G401 (cell line): ENCODE data around the gene KRT3. TPM values are rescaled to one million over a fixed set of nuclear protein-coding genes. Genes with fewer than 3 reads are reported as not detected.
"Not testable (repeated sequence)": the region's sequence is repeated elsewhere in the genome, so short reads cannot be mapped to it uniquely, and the experiment has no call there.

Experiments
- DNase-seq: peaks from one replicate; pipeline ENCODE4 v3.0.0-alpha.2; 2015; ENCODE audit warnings: low spot score
- in situ Hi-C: cut with HindIII; loops from 2 replicates; pipeline ENCODE4 v1.10.0; 2016; ENCODE audit warnings: low sequenced_read_pairs, mixed read lengths
- total RNA-seq: library from RNA; depleted of rRNA; stranded (reverse); fragments of >200 nt; shearing (Covaris generic); gene quantifications from 2 replicates; pipeline ENCODE4 v1.2.3, GENCODE V29; 2014

KRT3 gene
- total RNA-seq, 1 experiment from 2014 or later = not detected

- in situ Hi-C loops = no loop called here
- no peak for DNase-seq
Measured at GRCh38 chr12:52769354-52769753, 26.6 kb downstream of the KRT3 start.

GRCh38 chr12:52768479-52769200 lies 27.3 kb downstream of the KRT3 start:
- in situ Hi-C loops = no loop called here
- no peak for DNase-seq

- in situ Hi-C loops = no loop called here
- no peak for DNase-seq
Measured at GRCh38 chr12:52767427-52767826, 28.5 kb downstream of the KRT3 start.

- in situ Hi-C loops = no loop called here
- DNase-seq = no peak
Measured at GRCh38 chr12:52767020-52767379, 28.9 kb downstream of the KRT3 start.

- in situ Hi-C loops = no loop called here
Measured at GRCh38 chr12:52766351-52767019, 29.4 kb downstream of the KRT3 start.

GRCh38 chr12:52765702-52766101 lies 30.2 kb downstream of the KRT3 start:
- no peak for DNase-seq
- in situ Hi-C loops = no loop called here

More at GRCh38 chr12:52766351-52767019, 29.4 kb downstream of the KRT3 start:
- no peak for DNase-seq

GRCh38 chr12:52763991-52764390 lies 31.9 kb downstream of the KRT3 start:
- no peak for DNase-seq
- in situ Hi-C loops = no loop called here

- in situ Hi-C loops = no loop called here
- no peak for DNase-seq
Measured at GRCh38 chr12:52763036-52763659, 32.8 kb downstream of the KRT3 start.

GRCh38 chr12:52761802-52762201 lies 34.1 kb downstream of the KRT3 start:
- in situ Hi-C loops = no loop called here
- no peak for DNase-seq

- DNase-seq, in situ Hi-C loops: not testable (repeated sequence)
Measured at GRCh38 chr12:52761218-52761617, 34.7 kb downstream of the KRT3 start.

GRCh38 chr12:52760623-52761022 lies 35.3 kb downstream of the KRT3 start:
- DNase-seq = no peak
- in situ Hi-C loops = no loop called here

- in situ Hi-C loops = no loop called here
- no peak for DNase-seq
Measured at GRCh38 chr12:52759695-52760094, 36.2 kb downstream of the KRT3 start.

GRCh38 chr12:52759218-52759617 lies 36.7 kb downstream of the KRT3 start:
- in situ Hi-C loops = no loop called here
- no peak for DNase-seq

- in situ Hi-C loops = no loop called here
Measured at GRCh38 chr12:52757449-52758176, 38.3 kb downstream of the KRT3 start.

GRCh38 chr12:52756281-52756960 lies 39.5 kb downstream of the KRT3 start:
- in situ Hi-C loops = no loop called here
- no peak for DNase-seq

More at GRCh38 chr12:52757449-52758176, 38.3 kb downstream of the KRT3 start:
- DNase-seq = no peak

- no peak for DNase-seq
- in situ Hi-C loops = no loop called here
Measured at GRCh38 chr12:52755533-52755932, 40.4 kb downstream of the KRT3 start.

GRCh38 chr12:52754135-52754534 lies 41.8 kb downstream of the KRT3 start:
- DNase-seq = no peak
- in situ Hi-C loops = no loop called here

GRCh38 chr12:52753283-52753682 lies 42.6 kb downstream of the KRT3 start:
- in situ Hi-C loops = no loop called here
- DNase-seq = no peak

- no peak for DNase-seq
- in situ Hi-C loops = no loop called here
Measured at GRCh38 chr12:52752516-52752915, 43.4 kb downstream of the KRT3 start.
